Thyroid gland (tissue), 4 donors: Measurements from ENCODE around the gene STAP1.

Experiments
- CTCF ChIP-seq, 6 experiments: fragments of 200-600 bp in 3 of 6; fragments of 450-650 bp in 3 of 6; sonication (generic) in 3 of 6; IDR thresholded peaks; one replicate each; pipeline ENCODE4 v1.5.1; 2016 to 2019; ENCODE audit warnings: antibody characterized with exemption in 6 of 6, mild to moderate bottlenecking in 2 of 6, inconsistent platforms in 1 of 6, moderate library complexity in 1 of 6
- POLR2A ChIP-seq, 2 donors: fragments of 450-650 bp; IDR thresholded peaks; one replicate each; pipeline ENCODE4 v1.6.1; 2017; ENCODE audit warnings: antibody characterized with exemption in 2 of 2, mild to moderate bottlenecking in 2 of 2, moderate library complexity in 1 of 2

DNA sequence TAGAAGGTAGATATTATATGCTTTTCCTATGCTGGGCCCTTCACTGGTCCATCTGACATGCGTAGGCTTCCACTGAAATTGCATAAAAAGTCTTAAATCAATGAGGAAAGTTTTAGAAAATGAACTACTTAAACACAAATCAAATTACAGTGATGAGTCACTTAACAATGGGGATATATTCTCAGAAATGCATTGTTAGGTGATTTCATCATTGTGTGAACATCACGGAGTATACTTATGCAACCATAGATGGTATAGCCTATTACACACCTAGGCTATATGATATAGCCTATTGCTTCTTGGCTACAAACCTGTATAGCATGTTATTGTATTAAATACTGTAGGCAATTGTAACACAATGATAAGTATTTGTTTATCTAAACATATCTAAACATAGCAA is 10.3 kb downstream of the STAP1 start:
- TF ChIP-seq CTCF (IDR thresholded peaks at IDR 0.05) = no peak
- TF ChIP-seq POLR2A (IDR thresholded peaks at IDR 0.05) = no peak
